ENCODE results near the gene COPB1. TPM values are rescaled to one million over a fixed set of nuclear protein-coding genes. Genes with fewer than 3 reads are reported as not detected.
A peak's percentile ranks its signal among the peaks of the same experiment; 100 is the strongest.

The COPB1 gene
- polyA plus RNA-seq, 4 donors, result 137 to 164 (median 151) TPM

DNA sequence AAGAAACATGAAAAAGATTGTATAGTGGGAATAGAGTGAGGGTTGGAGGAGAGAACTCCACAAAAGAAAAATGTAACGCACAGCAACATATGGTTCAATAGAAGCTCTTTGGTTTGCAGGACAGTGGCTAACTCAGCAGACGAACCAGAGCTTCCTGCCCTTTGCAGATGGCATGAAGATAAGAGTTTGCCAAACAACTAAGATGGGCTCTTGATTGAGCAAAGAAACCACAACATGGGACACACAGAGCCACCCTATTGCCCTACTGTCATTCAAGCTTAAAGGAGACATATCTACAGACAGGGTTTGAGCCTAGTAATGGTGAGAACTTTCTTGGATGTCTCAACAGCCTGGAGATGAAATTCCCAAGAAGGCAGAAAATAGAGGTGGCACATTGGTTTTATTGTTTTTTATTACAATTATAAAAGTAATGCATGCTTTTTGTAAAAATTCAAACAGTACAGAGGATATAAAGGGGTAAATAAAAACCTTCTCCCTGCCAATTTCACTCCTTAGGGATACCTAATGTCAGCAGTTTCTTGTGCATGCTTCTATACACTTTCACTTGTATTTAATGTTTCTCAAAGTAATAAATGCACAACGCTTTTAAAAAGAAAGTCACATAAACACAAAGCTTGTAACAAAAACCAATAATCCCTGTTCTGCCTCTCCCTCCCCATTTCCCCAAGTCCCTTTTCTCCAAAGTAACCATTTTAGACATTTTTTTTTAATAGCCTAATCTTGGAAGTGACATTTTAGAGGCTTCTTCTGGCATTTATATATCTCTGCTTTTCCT is 63.7 kb downstream of the COPB1 start:
- DNase-seq (ENCODE audit: low read depth in 4 of 4, low spot score in 3 of 4), result no peak

DNA sequence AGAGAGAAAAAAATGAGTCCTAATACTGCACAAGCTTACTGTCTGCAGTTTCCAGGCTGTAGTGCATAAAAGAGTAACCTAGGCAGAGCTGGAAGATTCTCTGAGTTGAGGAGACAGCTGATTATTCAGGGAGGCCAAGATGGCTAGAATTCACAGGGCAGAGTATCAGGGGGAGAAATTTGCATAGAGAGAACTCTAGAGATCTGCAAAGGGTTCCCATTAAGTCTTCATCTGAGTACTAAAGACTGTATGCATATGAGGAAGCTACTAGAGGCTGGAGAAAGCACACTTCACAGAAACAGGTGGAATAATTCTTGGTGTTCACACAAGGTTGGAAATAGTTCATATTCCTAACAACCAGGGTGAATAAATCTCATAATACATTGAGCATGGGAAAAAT is 74.0 kb downstream of the COPB1 start:
- no peak for DNase-seq (ENCODE audit: low read depth in 4 of 4, low spot score in 3 of 4)

DNA sequence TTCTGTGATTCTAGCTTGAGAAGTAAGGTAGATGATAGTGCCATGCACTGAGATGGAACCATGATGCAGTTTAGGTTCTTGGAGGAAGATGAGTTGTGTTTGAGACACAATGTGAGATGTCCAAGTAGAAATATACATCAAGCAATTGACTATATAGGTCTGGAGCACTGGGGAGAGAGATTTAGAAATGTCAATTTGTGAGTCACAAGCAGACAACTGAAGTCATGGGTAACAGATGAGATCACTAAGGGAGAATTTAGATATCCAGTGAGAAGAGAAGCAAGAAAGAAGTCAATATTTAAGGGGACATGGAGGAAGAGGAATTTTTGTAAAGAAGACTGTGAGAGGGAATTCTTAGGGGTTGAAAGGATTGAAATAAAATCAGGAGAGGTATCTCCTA is 75.5 kb downstream of the COPB1 start:
- DNase-seq (ENCODE audit: low read depth in 4 of 4, low spot score in 3 of 4), result no peak

DNA sequence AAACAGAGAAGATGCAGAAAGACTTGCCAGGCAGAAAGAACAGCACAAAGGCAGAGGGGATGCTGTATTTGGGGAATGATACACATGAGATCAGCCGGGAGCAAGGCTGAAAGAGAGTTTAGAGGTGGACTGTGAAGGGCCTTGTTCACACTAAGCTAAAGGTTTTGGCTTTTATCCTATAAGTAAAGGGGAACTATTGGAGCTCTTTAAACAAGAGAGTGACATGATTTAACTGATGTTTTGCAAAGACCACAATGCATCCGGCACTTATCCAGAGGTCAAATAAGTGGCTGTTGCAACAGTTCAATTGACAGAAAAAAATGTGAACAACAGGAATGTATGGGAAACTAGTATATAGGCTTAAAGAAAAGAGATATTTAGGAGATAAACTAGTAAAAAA is 76.0 kb downstream of the COPB1 start:
- no peak for DNase-seq (ENCODE audit: low read depth in 4 of 4, low spot score in 3 of 4)

DNA sequence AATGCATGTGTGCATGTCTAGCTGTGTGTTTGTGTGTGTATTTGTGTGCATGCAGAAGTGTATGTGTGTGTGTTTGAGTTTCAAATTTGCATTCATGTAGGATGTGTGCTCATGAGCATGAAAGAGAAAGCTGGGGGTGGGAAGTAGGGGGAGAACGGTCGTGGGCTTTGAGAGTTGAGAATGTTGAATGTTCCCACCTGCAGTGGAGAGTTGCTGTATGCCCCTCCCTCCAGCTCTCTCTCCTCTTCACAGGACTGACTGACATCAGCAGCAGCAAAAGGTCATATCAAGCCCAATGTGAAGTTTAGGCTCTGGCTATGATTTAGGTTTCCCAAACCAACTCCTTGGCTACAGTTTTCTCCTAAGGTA is 76.8 kb downstream of the COPB1 start:
- no peak for DNase-seq (ENCODE audit: low read depth in 4 of 4, low spot score in 3 of 4)

DNA sequence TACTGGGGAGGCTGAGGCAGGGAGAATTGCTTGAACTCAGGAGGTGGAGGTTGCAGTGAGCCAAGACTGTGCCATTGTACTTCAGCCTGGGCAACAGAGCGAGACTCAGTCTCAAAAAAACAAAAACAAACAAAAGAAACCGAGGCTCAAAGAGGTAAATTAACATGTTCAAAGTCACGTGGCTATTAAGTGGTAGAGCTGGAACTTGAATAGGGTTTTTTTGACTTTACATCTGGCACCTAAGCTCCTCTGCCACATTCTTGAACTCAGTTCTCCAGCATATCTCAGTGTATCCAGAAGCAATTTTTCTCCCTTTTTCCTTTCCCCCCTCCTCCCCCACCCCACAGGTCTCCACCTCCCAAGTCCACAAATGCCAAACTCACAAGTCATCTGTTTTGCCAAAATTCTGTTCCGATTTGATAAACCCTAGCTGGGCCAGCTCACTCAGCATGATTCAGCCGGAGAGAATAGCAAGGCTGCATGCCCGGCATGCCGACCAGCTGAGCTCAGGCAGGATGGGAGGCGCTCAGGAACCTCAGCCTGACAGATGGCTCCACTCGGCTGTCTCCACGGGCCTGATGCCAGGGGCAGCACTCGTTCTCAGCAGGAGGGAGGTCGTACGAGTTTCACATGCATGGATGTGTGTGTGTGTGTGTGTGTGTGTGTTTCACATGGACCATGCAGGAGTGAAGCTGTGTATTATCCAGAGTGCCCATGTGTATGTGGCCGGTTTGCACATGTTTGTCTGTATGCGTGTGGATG is 77.4 kb downstream of the COPB1 start:
- peak; percentile 55 to 65 (median 62) for DNase-seq (ENCODE audit: low read depth in 4 of 4, low spot score in 3 of 4)

DNA sequence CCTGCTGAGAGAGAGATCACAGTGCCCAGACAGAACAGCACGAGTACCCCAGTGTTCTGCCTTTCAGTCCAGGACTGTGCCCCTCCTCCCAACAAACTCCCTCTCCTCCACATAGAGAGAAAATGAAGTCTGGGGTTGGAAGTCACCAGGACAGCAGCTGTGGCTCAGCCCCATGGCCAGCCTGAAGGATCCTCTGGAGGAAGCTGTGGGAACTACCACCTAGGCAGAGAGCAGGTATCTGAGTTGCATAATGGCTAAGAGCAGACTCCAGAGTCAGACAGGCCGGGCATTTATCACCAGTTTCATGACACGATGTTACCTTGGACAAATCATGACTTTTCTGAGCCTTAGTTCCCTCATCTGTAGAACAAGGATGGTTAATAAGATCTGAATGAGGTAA is 79.4 kb downstream of the COPB1 start:
- no peak for DNase-seq (ENCODE audit: low read depth in 4 of 4, low spot score in 3 of 4)

DNA sequence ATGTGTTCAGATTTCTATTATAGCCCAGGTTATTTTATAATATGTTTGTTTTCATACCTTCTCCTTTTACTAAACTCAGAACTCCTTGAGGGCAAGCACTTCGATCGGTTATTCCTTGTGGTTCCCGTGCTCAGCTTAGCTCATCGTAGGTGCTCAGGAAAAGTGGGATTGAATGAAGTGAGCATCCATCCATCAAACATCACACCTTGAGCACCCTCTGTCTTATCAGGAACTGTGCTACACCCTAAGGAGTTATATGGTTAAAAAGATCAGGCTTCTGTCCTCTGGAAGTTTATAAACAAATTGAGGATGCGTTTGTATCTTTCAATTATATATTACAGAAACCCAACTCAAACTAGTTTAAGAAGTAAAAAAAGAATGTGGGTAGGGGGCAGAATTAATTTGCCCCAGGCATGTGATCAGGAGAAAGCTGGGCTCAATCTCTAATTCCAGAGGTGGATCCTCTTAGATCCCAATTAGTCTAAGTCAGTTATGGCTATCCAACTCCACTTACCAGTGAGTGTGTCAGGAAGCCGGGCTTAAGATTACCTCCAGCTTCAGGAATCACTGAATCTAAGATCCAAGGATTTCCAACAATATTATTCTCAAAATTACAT is 80.7 kb downstream of the COPB1 start:
- DNase-seq (ENCODE audit: low read depth in 4 of 4, low spot score in 3 of 4), result no peak

DNA sequence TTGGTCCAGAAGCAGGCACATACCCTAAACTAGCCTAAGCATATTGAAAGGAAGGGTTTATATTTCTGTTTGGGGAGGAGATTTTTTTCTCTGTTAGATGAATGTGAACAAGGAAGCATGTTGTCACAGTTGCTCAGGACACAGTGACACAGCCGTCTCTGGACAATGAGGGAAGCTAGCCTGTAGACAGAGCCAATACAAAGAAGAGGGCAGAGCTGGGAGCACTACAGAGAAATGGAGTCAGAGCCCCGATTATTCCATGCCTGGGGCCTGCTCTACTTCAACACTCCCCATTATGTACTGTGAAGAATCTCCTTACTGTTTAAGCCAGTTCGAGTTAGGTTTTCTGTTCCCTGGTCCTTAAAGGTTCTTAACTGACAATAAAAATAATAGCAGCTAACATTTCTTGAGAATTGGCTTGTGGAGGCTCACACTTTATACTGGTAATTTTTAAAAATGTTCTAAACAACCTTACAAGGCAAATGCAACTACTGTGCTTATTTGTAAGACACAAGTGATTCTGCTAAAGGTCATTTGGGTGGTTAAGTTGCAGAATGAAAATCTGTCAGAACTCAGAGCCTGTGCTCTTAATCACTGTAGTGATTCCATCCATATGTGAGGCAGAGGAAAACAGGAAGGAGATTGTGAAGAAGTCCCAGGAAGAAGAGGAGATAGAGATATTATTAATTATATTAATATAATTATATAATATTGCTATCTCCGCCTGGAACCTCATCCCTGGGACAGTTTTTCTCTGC is 81.8 kb downstream of the COPB1 start:
- DNase-seq (ENCODE audit: low read depth in 4 of 4, low spot score in 3 of 4), result no peak

DNA sequence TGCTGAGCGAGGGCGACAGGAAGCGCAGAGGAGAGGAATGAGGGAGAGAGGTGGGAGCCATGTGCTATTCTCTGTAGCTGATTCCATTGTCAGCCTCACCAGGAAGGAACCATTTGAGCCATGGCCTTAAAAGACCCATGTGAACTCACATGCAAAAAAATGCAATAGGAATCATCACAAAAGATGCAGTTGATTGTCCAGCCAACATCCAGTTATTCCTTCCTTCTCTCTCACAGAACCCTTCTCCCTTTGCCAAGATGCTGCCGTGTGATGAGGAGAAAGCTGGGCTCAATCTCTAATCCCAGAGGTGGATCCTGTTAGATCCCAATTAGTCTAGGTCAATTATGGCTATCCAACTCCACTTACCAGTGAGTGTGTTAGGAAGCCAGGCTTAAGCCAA is 82.4 kb downstream of the COPB1 start:
- DNase-seq (ENCODE audit: low read depth in 4 of 4, low spot score in 3 of 4), result no peak

DNA sequence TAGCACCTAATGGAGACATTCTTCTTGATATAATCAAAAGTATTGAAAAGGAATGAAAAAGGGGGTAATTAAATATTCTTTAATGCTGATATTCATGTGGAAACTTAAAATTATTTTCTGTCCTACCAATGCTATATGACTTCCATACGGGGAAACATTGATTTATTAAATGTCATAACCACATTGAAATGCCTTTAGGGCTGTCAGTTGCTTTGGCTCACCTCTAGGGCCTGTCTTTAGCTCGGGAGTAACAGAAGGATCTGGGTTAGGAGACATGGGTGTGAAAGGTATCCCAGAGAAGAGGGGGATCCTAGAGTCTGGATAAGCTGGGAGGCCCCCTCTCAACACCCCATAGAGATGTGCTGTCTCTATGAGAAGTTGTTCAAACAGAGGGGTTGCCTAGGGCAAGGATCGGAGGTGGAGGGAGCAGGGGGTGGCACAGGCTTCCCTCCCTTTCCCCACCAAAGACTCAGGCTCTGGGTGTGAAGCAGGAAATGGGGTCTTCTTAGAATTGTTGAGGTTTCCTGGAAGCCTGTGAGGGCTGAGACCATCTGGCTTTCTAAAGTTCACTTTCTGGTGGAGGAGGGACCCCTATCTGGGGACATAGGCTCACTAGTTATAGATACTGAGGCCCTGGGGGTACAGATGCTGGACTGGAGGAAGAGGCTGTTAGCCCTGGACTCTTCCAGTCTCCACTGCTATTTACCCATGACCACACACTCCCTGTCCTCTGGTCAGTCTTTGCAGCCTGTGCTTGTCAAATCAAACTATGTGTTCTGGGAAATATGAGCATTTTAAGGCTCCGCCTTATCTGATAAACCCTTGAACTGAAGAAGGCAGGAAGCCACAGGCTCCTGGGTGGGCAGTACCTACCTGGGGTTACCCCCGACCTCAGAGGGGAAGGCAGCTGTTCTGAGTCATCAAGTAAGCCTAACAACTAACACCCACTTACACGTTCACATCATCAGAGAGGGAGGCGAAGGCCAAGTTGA is 84.8 kb downstream of the COPB1 start:
- no peak for DNase-seq (ENCODE audit: low read depth in 4 of 4, low spot score in 3 of 4)

DNA sequence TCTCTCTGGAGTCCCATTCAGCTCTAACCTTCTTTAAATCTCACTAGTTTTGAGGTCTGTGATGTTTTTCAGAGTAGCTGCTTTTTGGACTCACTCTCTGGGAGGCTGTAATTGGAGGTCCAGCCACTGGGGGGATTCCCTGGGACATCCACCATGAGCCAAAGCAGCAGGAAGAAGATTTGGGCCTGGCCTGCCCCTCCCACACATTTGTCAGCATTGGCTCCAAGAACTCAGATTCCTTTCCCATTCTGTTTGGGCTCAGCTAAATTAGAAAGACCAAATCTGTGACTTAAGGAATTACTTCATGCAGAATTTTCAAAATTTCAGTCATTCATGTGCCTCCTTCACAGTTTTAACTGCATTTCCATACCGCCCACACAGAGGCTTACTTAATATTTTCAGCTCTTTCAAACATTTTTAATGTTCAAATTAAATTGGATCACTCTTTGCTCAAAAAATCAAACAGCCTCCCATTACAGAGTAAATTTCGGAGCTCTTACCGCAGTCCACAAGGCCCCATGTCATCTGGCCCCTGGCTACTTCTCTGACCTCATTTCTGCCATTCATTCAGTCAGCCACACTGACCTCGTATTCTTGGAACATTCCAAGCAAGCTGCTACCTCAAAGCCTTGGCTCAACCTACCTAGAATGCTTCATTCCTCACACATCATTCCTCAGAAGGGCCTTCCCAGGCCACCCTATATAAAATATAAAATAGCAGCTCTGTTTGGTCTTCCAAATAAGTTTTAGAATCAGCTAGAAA is 86.1 kb downstream of the COPB1 start:
- no peak for DNase-seq (ENCODE audit: low read depth in 4 of 4, low spot score in 3 of 4)

DNA sequence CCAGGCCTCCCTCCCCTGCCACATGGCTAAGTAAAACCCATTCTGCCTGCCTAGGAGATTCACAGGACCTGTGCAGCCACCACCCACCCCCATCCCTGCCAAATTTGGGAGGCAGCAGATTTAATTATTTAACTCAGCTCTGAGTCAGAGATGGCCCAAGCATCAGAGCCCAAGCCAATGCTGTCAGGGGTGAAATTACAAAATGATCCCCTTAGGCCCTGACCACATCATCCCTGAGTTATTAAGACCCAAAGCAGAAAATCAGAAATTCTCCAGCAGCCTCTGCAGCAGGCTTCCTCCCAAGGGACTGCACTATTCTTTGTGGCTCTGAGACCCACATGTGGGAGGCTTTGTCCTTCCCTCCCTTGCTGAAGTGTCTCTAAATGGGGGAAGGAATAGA is 87.8 kb downstream of the COPB1 start:
- no peak for DNase-seq (ENCODE audit: low read depth in 4 of 4, low spot score in 3 of 4)

DNA sequence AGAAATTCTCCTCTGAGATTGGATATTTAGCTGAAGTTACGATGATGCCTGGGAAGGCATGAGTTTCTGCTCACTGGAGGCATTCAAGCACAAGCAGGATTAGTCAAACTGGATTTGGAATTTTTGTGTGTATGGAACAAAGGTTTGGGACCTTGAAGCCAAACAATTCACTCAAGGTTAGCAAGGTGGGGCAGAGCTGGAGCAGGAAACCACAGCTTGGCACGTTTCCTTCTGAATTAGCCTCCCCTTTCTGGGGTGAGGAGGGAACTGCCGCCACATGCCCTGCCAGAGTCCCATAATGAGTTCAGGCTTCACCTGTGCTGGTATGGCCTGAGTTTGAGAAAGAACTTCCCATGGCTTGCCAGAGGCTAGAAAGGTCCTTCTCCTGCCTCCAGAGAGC is 89.7 kb downstream of the COPB1 start:
- no peak for DNase-seq (ENCODE audit: low read depth in 4 of 4, low spot score in 3 of 4)

DNA sequence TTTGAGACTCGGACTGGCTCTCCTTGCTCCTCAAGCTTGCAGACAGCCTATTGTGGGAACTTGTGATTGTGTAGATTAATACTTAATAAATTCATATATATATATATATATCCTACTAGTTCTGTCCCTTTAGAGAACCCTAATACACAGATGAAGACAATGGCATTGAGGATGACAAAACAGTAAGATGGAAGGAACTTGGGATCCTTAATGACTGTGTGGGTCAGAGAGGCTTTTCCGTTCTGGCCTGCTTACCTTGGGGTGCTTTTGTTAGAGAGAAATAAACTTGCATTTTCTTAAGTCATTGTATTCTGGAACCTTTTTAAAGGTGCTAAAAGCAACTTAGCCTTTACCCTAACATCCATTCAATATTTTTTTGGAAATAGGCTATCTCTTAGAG is 91.0 kb downstream of the COPB1 start:
- no peak for DNase-seq (ENCODE audit: low read depth in 4 of 4, low spot score in 3 of 4)

All from right renal pelvis (tissue), 4 donors.